GM12874 (cell line): Measurements from ENCODE around the gene INTS6L.

Experiments
- CTCF ChIP-seq: IDR thresholded peaks from 2 replicates; pipeline ENCODE4 v1.5.1; 2011; ENCODE audit warnings: low read depth, mild to moderate bottlenecking, control low read depth, low read length, moderate library complexity; ENCODE audit not compliant: insufficient read depth

Gene INTS6L

GRCh38 chrX:135625995-135626394, 105.5 kb downstream of the INTS6L start:
- TF ChIP-seq CTCF: no peak

GRCh38 chrX:135629342-135629741, 108.9 kb downstream of the INTS6L start:
- TF ChIP-seq CTCF: no peak
